Liver (tissue), 9 donors: ENCODE measurements around the gene SNRPA1. TPM values are rescaled to one million over a fixed set of nuclear protein-coding genes. Genes with fewer than 3 reads are reported as not detected.

ENCODE experiments used
- DNase-seq: peaks from one replicate; pipeline ENCODE4 v3.0.0-alpha.2; 2017; ENCODE audit warnings: low spot score
- H3K27ac ChIP-seq, 2 donors: one replicate each; pipeline ENCODE4 v1.7.0; 2013; ENCODE audit warnings: inconsistent platforms in 2 of 2, low read length in 2 of 2, control low read depth in 1 of 2, low read depth in 1 of 2, mild to moderate bottlenecking in 1 of 2
- H3K27me3 ChIP-seq, 4 donors: one replicate each; pipeline versions ENCODE4 v1.6.1 to v1.7.0; 2013; ENCODE audit warnings: low read length in 3 of 4, inconsistent platforms in 1 of 4, mild to moderate bottlenecking in 1 of 4, moderate library complexity in 1 of 4; ENCODE audit not compliant: control insufficient read depth in 4 of 4, insufficient read depth in 4 of 4
- H3K36me3 ChIP-seq, 4 donors: one replicate each; pipeline versions ENCODE4 v1.6.1 to v1.7.0; 2013; ENCODE audit warnings: low read length in 3 of 4, mild to moderate bottlenecking in 3 of 4, low read depth in 1 of 4, moderate library complexity in 1 of 4; ENCODE audit not compliant: control insufficient read depth in 4 of 4, insufficient read depth in 3 of 4
- H3K4me1 ChIP-seq, 4 donors: one replicate each; pipeline versions ENCODE4 v1.6.1 to v1.7.0; 2013; ENCODE audit warnings: low read length in 3 of 4, mild to moderate bottlenecking in 3 of 4, moderate library complexity in 1 of 4; ENCODE audit not compliant: control insufficient read depth in 4 of 4, insufficient read depth in 4 of 4
- H3K4me3 ChIP-seq, 3 donors: one replicate each; pipeline versions ENCODE4 v1.6.1 to v1.7.0; 2013; ENCODE audit warnings: low read length in 3 of 3, control low read depth in 1 of 3, low read depth in 1 of 3, mild to moderate bottlenecking in 1 of 3
- H3K9ac ChIP-seq, 2 donors: one replicate each; pipeline ENCODE4 v1.7.0; 2013; ENCODE audit warnings: low read length in 2 of 2, mild to moderate bottlenecking in 2 of 2, moderate library complexity in 2 of 2, control low read depth in 1 of 2, low read depth in 1 of 2
- H3K9me3 ChIP-seq, 4 donors: one replicate each; pipeline versions ENCODE4 v1.6.1 to v1.7.0; 2013; ENCODE audit warnings: low read length in 3 of 4; ENCODE audit not compliant: control insufficient read depth in 4 of 4
- EGR1 ChIP-seq, 2 donors: IDR thresholded peaks; 2 replicates each; pipeline ENCODE4 v1.6.1; 2016 to 2018; ENCODE audit warnings: antibody characterized with exemption in 2 of 2, low read depth in 2 of 2
- FOXA1 ChIP-seq: IDR thresholded peaks from 2 replicates; pipeline ENCODE4 v1.6.1; 2016; ENCODE audit warnings: antibody characterized with exemption
- FOXA2 ChIP-seq: IDR thresholded peaks from 2 replicates; pipeline ENCODE4 v1.6.1; 2016; ENCODE audit warnings: antibody characterized with exemption
- GABPA ChIP-seq, 2 donors: IDR thresholded peaks in 1 of 2; conservative IDR thresholded peaks in 1 of 2; 2 replicates each; pipeline ENCODE4 v1.6.1; 2016; ENCODE audit warnings: antibody characterized with exemption in 2 of 2, mild to moderate bottlenecking in 1 of 2, moderate library complexity in 1 of 2
- JUND ChIP-seq, 2 donors: IDR thresholded peaks; 2 replicates each; pipeline ENCODE4 v1.6.1; 2016; ENCODE audit warnings: antibody characterized with exemption in 2 of 2
- RAD21 ChIP-seq, 2 donors: IDR thresholded peaks; 2 replicates each; pipeline ENCODE4 v1.6.1; 2016; ENCODE audit warnings: antibody characterized with exemption in 2 of 2, mild to moderate bottlenecking in 2 of 2
- REST ChIP-seq: IDR thresholded peaks from 2 replicates; pipeline ENCODE4 v1.6.1; 2016; ENCODE audit warnings: antibody characterized with exemption, mild to moderate bottlenecking
- RXRA ChIP-seq, 2 donors: IDR thresholded peaks; 2 replicates each; pipeline ENCODE4 v1.6.1; 2017 to 2018; ENCODE audit warnings: antibody characterized with exemption in 2 of 2, mild to moderate bottlenecking in 1 of 2
- SP1 ChIP-seq: IDR thresholded peaks from 2 replicates; pipeline ENCODE4 v1.6.1; 2018; ENCODE audit warnings: antibody characterized with exemption, mild to moderate bottlenecking
- YY1 ChIP-seq: IDR thresholded peaks from 2 replicates; pipeline ENCODE4 v1.6.1; 2016; ENCODE audit warnings: antibody characterized with exemption, mild to moderate bottlenecking
- WGBS: extraction: QIAGEN DNeasy Blood & Tissue Kit; methylation state at CpG from one replicate; pipeline ENCODE4 v1.1.7; 2013; 5-methylcytosine and 5-hydroxymethylcytosine counted together
- polyA plus RNA-seq, 2 donors: library from polyadenylated mRNA; stranded (reverse) in 1 of 2; unstranded in 1 of 2; fragments of 200-250 nt in 1 of 2; fragments of >200 nt in 1 of 2; fragmentation: Nextera tagmentation in 1 of 2; extraction: Ambion mirVana in 1 of 2; gene quantifications; one replicate each; pipeline versions ENCODE4 v1.2.1 to v1.2.3, GENCODE V29; 2013 to 2015
- total RNA-seq, 2 donors: library from RNA; depleted of rRNA; stranded (reverse); fragments of >200 nt; gene quantifications; one replicate each; pipeline ENCODE4 v1.2.3, GENCODE V29; 2014
- donor health status: healthy.
- donor health status: healthy.
- donor health status: healthy.
- donor health status: healthy.
- donor health status: healthy.

Gene SNRPA1
- total and polyA plus RNA-seq, 4 donors, result 12.7 to 31.7 (median 18.0) TPM

GRCh38 chr15:101280007-101280406 lies 15.0 kb downstream of the SNRPA1 start (continued):
- TF ChIP-seq EGR1 (IDR thresholded peaks at IDR 0.05; ENCODE audit: low read depth in 2 of 2), result no peak
- TF ChIP-seq RXRA (IDR thresholded peaks at IDR 0.05), result peak; percentile 38 to 70
- TF ChIP-seq FOXA1, result no peak
- peak; percentile 23 for TF ChIP-seq YY1
- no peak for TF ChIP-seq JUND (IDR thresholded peaks at IDR 0.05)

- Histone ChIP-seq H3K36me3 (peaks cover 8 to 42% (median 34%) of the 10 kb centered on the region in 4 donors), H3K4me3 (peak overlapping the region in 2 of 3 donors; percentile 60 to 86), H3K9ac (no peak overlapping the region), H3K4me1 (peaks cover 2 to 28% (median 14%) of the 10 kb centered on the region in 4 donors), H3K27ac (peak overlapping the region; percentile 41 to 86), H3K27me3 (no peaks in the 10 kb centered on the region), H3K9me3 (no peaks in the 10 kb centered on the region)
- DNase-seq, result no peak
- TF ChIP-seq FOXA1 (no peak), SP1 (no peak), EGR1 (IDR thresholded peaks at IDR 0.05; ENCODE audit: low read depth in 2 of 2) (no peak), RAD21 (IDR thresholded peaks at IDR 0.05) (no peak), REST (no peak), FOXA2 (no peak)
- WGBS, result 84% methylated on average over 12 of the region's 12 CpGs
Observed at GRCh38 chr15:101277943-101278564, 17.0 kb downstream of the SNRPA1 start.

- Histone ChIP-seq H3K9ac (peak within 1 kb of the TSS; percentile 87 to 89), H3K27me3 (no peaks in the 10 kb centered on the region), H3K9me3 (no peaks in the 10 kb centered on the region), H3K4me3 (peak within 1 kb of the TSS; percentile 80 to 92 (median 86)), H3K27ac (peak within 1 kb of the TSS; percentile 65 to 86), H3K36me3 (peaks cover 8 to 43% (median 35%) of the 10 kb centered on the region in 4 donors), H3K4me1 (peaks cover 2 to 28% (median 14%) of the 10 kb centered on the region in 4 donors)
- TF ChIP-seq SP1 (peak; percentile 41), YY1 (no peak), GABPA (IDR thresholded peaks at IDR 0.05 in 1 of 2, conservative IDR thresholded peaks at IDR 0.05 in 1 of 2) (peak in 1 of 2 donors; percentile 55)
- DNase-seq, result peak; percentile 93
- WGBS, result under 1% methylated on average over 91 of the region's 91 CpGs
Observed at GRCh38 chr15:101277038-101277822, 17.8 kb downstream of the SNRPA1 start, which contains the start of gene SELENOS. SELENOS (minus strand) TSS chr15:101277485; CDS start chr15:101277417, 68 bp downstream.
